ENCODE data around the gene B3GNT2.

B3GNT2 gene

GRCh38 chr2:62204998-62205496 is 9.1 kb downstream of the B3GNT2 start:
- DNase-seq (ENCODE audit: low read depth in 3 of 3, low spot score in 1 of 3), result no peak

GRCh38 chr2:62205554-62205953 is 9.6 kb downstream of the B3GNT2 start:
- no peak for DNase-seq (ENCODE audit: low read depth in 3 of 3, low spot score in 1 of 3)

GRCh38 chr2:62206024-62206423 is 10.1 kb downstream of the B3GNT2 start:
- no peak for DNase-seq (ENCODE audit: low read depth in 3 of 3, low spot score in 1 of 3)

GRCh38 chr2:62207491-62207890 is 11.6 kb downstream of the B3GNT2 start:
- DNase-seq (ENCODE audit: low read depth in 3 of 3, low spot score in 1 of 3), result no peak

GRCh38 chr2:62208074-62208757 is 12.3 kb downstream of the B3GNT2 start:
- no peak for DNase-seq (ENCODE audit: low read depth in 3 of 3, low spot score in 1 of 3)

- no peak for DNase-seq (ENCODE audit: low read depth in 3 of 3, low spot score in 1 of 3)
Measured at GRCh38 chr2:62208758-62209114, 12.8 kb downstream of the B3GNT2 start.

GRCh38 chr2:62209427-62209991 is 13.6 kb downstream of the B3GNT2 start:
- no peak for DNase-seq (ENCODE audit: low read depth in 3 of 3, low spot score in 1 of 3)

- DNase-seq (ENCODE audit: low read depth in 3 of 3, low spot score in 1 of 3), result no peak
Measured at GRCh38 chr2:62215306-62216064, 19.6 kb downstream of the B3GNT2 start.

GRCh38 chr2:62216113-62216512 is 20.2 kb downstream of the B3GNT2 start:
- no peak for DNase-seq (ENCODE audit: low read depth in 3 of 3, low spot score in 1 of 3)

GRCh38 chr2:62216616-62217015 is 20.7 kb downstream of the B3GNT2 start:
- no peak for DNase-seq (ENCODE audit: low read depth in 3 of 3, low spot score in 1 of 3)

- DNase-seq (ENCODE audit: low read depth in 3 of 3, low spot score in 1 of 3), result no peak
Measured at GRCh38 chr2:62217421-62217820, 21.5 kb downstream of the B3GNT2 start.

- no peak for DNase-seq (ENCODE audit: low read depth in 3 of 3, low spot score in 1 of 3)
Measured at GRCh38 chr2:62217970-62218369, 22.1 kb downstream of the B3GNT2 start.

GRCh38 chr2:62219407-62220159 is 23.7 kb downstream of the B3GNT2 start:
- no peak for DNase-seq (ENCODE audit: low read depth in 3 of 3, low spot score in 1 of 3)

- no peak for DNase-seq (ENCODE audit: low read depth in 3 of 3, low spot score in 1 of 3)
Measured at GRCh38 chr2:62221141-62221540, 25.2 kb downstream of the B3GNT2 start.

- DNase-seq (ENCODE audit: low read depth in 3 of 3, low spot score in 1 of 3), result no peak
Measured at GRCh38 chr2:62222171-62222570, 26.3 kb downstream of the B3GNT2 start.

GRCh38 chr2:62222674-62223073 is 26.8 kb downstream of the B3GNT2 start:
- no peak for DNase-seq (ENCODE audit: low read depth in 3 of 3, low spot score in 1 of 3)

- no peak for DNase-seq (ENCODE audit: low read depth in 3 of 3, low spot score in 1 of 3)
Measured at GRCh38 chr2:62224976-62225375, 29.1 kb downstream of the B3GNT2 start.

GRCh38 chr2:62227386-62228075 is 31.6 kb downstream of the B3GNT2 start:
- no peak for DNase-seq (ENCODE audit: low read depth in 3 of 3, low spot score in 1 of 3)

- no peak for DNase-seq (ENCODE audit: low read depth in 3 of 3, low spot score in 1 of 3)
Measured at GRCh38 chr2:62229082-62229605, 33.2 kb downstream of the B3GNT2 start.

GRCh38 chr2:62231541-62231940 is 35.6 kb downstream of the B3GNT2 start:
- DNase-seq (ENCODE audit: low read depth in 3 of 3, low spot score in 1 of 3), result no peak

Data from stimulated activated CD4-positive, alpha-beta T cell treated with anti-CD3 and anti-CD28 coated beads, TNF-alpha, amount 100 ng/mL, for 1 hour (primary cell).